Keratinocyte (primary cell): ENCODE data around the gene ETFA.

Experiments
- CTCF ChIP-seq, 3 experiments: IDR thresholded peaks in 1 of 3; conservative IDR thresholded peaks in 1 of 3; optimal IDR thresholded peaks in 1 of 3; 2 replicates in 2 of 3; 3 replicates in 1 of 3; pipeline versions ENCODE3 to v1.5.1; 2011; ENCODE audit warnings: low read length in 3 of 3, mild to moderate bottlenecking in 3 of 3, moderate library complexity in 2 of 3, control low read depth in 1 of 3, inconsistent platforms in 1 of 3; ENCODE audit not compliant: insufficient read depth in 2 of 3; ENCODE audit errors: extremely low read depth in 1 of 3
- EZH2 ChIP-seq: IDR thresholded peaks from one replicate; pipeline ENCODE4 v1.6.1; 2012; ENCODE audit warnings: inconsistent platforms, mild to moderate bottlenecking, low read length, moderate library complexity

GRCh38 chr15:76274821-76275220 lies 36.4 kb downstream of the ETFA start:
- TF ChIP-seq CTCF (optimal IDR thresholded peaks at IDR 0.05 in 1 of 3, IDR thresholded peaks at IDR 0.05 in 1 of 3, conservative IDR thresholded peaks at IDR 0.05 in 1 of 3; ENCODE audit: extremely low read depth in 1 of 3, insufficient read depth in 2 of 3, low read length in 3 of 3), result no peak
- no peak for TF ChIP-seq EZH2
